Esophagus squamous epithelium (tissue), 5 donors: ENCODE results near the gene ITFG1. TPM values are rescaled to one million over a fixed set of nuclear protein-coding genes. Genes with fewer than 3 reads are reported as not detected.

Experiments
- DNase-seq: peaks from one replicate; lab custom pipeline; 2025; lab: John Stamatoyannopoulos, UW
- H3K27ac ChIP-seq, 4 donors: fragments of 200-600 bp; sonication (generic); one replicate each; pipeline ENCODE4 v1.5.1; 2016 to 2019; ENCODE audit warnings: mild to moderate bottlenecking in 1 of 4
- H3K27me3 ChIP-seq, 4 donors: fragments of 200-600 bp; sonication (generic); 1 replicate in 3 of 4; 2 replicates in 1 of 4; pipeline versions ENCODE4 v1.5.1 to v1.6.0; 2017 to 2021; ENCODE audit warnings: antibody characterized with exemption in 1 of 4
- H3K36me3 ChIP-seq, 3 donors: fragments of 200-600 bp; sonication (generic); one replicate each; pipeline ENCODE4 v1.5.1; 2016 to 2019
- H3K4me1 ChIP-seq, 3 donors: fragments of 200-600 bp; sonication (generic); one replicate each; pipeline ENCODE4 v1.5.1; 2017 to 2019
- H3K4me3 ChIP-seq, 4 donors: fragments of 200-600 bp; sonication (generic); 1 replicate in 3 of 4; 2 replicates in 1 of 4; pipeline ENCODE4 v1.5.1; 2016 to 2019; ENCODE audit warnings: mild to moderate bottlenecking in 2 of 4, moderate library complexity in 1 of 4
- H3K9me3 ChIP-seq, 3 donors: fragments of 200-600 bp; sonication (generic); one replicate each; pipeline ENCODE4 v1.5.1; 2016 to 2019
- POLR2A ChIP-seq, 4 donors: fragments of 450-650 bp; IDR thresholded peaks; one replicate each; pipeline ENCODE4 v1.6.1; 2017; ENCODE audit warnings: antibody characterized with exemption in 4 of 4, mild to moderate bottlenecking in 4 of 4, moderate library complexity in 3 of 4
- WGBS, 2 donors: methylation state at CpG; one replicate each; pipeline ENCODE4 v1.1.5; 2018; 5-methylcytosine and 5-hydroxymethylcytosine counted together
- intact Hi-C: fragments of 100-400 bp; cut with DNase I; formaldehyde crosslinking; loops from one replicate; pipeline ENCODE4 v1.15.0; 2022
- total RNA-seq, 4 donors: library from RNA; depleted of rRNA; stranded (reverse); fragments of >200 nt; gene quantifications; one replicate each; pipeline ENCODE4 v1.1.0, GENCODE V29; 2016
- TF ChIP-seq, protein P1 (sequence below), 6 experiments: fragments of 450-650 bp in 4 of 6; fragments of 200-600 bp in 2 of 6; sonication (generic) in 2 of 6; IDR thresholded peaks; one replicate each; pipeline ENCODE4 v1.5.1; 2016 to 2019; ENCODE audit warnings: antibody characterized with exemption in 6 of 6, mild to moderate bottlenecking in 4 of 6, moderate library complexity in 4 of 6
- donor health status: DM: yes; HTN: yes; CAD: no.

ITFG1 gene
- total RNA-seq, 4 donors from 2014 or later: 16.1 to 31.9 (median 26.4) TPM

- WGBS, 2 donors: 59 to 68% methylated on average over 9 to 10 of the region's 10 CpGs
- Histone ChIP-seq H3K9me3 (peaks cover 0 to 24% (median 17%) of the 10 kb centered on the region in 3 donors), H3K4me1 (peaks cover 0 to 18% (median 3%) of the 10 kb centered on the region in 3 donors), H3K4me3 (peak overlapping the region in 2 of 4 donors; percentile 10 to 44), H3K27ac (peak overlapping the region in 3 of 4 donors; percentile 73 to 81 (median 76)), H3K36me3 (peaks cover 0 to 32% (median 0%) of the 10 kb centered on the region in 3 donors), H3K27me3 (no peaks in the 10 kb centered on the region)
- intact Hi-C loops: no loop called here
- DNase-seq: peak; percentile 12
- TF ChIP-seq, protein P1, sequence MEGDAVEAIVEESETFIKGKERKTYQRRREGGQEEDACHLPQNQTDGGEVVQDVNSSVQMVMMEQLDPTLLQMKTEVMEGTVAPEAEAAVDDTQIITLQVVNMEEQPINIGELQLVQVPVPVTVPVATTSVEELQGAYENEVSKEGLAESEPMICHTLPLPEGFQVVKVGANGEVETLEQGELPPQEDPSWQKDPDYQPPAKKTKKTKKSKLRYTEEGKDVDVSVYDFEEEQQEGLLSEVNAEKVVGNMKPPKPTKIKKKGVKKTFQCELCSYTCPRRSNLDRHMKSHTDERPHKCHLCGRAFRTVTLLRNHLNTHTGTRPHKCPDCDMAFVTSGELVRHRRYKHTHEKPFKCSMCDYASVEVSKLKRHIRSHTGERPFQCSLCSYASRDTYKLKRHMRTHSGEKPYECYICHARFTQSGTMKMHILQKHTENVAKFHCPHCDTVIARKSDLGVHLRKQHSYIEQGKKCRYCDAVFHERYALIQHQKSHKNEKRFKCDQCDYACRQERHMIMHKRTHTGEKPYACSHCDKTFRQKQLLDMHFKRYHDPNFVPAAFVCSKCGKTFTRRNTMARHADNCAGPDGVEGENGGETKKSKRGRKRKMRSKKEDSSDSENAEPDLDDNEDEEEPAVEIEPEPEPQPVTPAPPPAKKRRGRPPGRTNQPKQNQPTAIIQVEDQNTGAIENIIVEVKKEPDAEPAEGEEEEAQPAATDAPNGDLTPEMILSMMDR (IDR thresholded peaks at IDR 0.05): no peak
- peak in 1 of 4 donors; percentile 44 for TF ChIP-seq POLR2A (IDR thresholded peaks at IDR 0.05)
These were observed 31.8 kb upstream of the ITFG1 start for GRCh38 chr16:47492428-47493377.

DNA sequence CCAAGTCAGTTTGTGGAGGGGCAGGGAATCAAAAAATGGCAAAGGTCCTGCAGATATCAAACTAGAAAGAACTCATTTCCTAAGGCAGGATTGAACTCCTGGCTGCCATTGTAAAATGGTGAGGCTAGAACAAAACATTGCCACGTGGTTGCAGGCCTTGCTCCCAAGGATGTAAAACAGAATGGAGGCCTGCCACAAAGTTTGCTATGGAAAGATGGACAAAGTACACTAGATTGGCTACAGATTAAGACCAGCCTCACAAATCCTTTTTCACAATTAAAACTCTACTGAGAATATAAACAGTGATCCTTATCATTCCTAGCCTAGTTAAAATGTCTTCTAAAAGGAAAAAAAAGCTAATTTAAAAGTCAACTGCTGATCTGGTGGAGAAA lies 31.2 kb upstream of the ITFG1 start:
- 60 to 70% methylated on average over 1 of the region's 1 CpG for WGBS, 2 donors
- H3K9me3 ChIP-seq: peaks cover 0 to 24% (median 17%) of the 10 kb centered on the region in 3 donors
- H3K36me3 ChIP-seq: peaks cover 0 to 31% (median 0%) of the 10 kb centered on the region in 3 donors
- no peaks in the 10 kb centered on the region for H3K27me3 ChIP-seq
- no peak for TF ChIP-seq POLR2A (IDR thresholded peaks at IDR 0.05)
- TF ChIP-seq, protein P1 (IDR thresholded peaks at IDR 0.05): no peak
- intact Hi-C loops: no loop called here
- no peak for DNase-seq
- H3K4me1 ChIP-seq: peaks cover 0 to 18% (median 3%) of the 10 kb centered on the region in 3 donors
- no peak overlapping the region for H3K4me3 ChIP-seq
- H3K27ac ChIP-seq: peak overlapping the region in 2 of 4 donors; percentile 73 to 76

- no peak for DNase-seq
- Histone ChIP-seq H3K27me3 (no peaks in the 10 kb centered on the region), H3K36me3 (peaks cover 0 to 31% (median 0%) of the 10 kb centered on the region in 3 donors), H3K9me3 (peaks cover 0 to 24% (median 17%) of the 10 kb centered on the region in 3 donors), H3K4me1 (peaks cover 0 to 18% (median 3%) of the 10 kb centered on the region in 3 donors), H3K4me3 (no peak overlapping the region), H3K27ac (no peak overlapping the region)
- intact Hi-C loops: no loop called here
- TF ChIP-seq POLR2A (IDR thresholded peaks at IDR 0.05): no peak
- TF ChIP-seq, protein P1 (IDR thresholded peaks at IDR 0.05): no peak
These were observed 29.6 kb upstream of the ITFG1 start for GRCh38 chr16:47490471-47490870.

DNA sequence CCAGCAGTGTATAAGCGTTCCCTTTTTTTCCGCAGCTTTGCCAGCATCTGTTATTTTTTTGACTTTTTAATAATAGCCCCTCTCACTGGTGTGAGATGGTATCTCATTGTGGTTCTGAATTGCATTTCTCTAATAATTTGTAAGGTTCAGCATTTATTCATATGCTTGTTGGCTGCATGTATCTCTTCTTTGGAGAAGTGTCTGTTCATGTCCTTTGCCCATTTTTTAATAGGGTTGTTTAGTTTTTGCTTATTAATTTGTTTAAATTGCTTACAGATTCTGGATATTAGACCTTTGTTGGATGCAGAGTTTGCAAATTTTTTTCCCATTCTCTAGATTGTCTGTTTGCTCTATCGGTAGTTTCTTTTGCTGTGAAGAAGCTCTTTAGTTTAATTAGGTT lies 27.2 kb upstream of the ITFG1 start:
- peaks cover 0 to 17% (median 3%) of the 10 kb centered on the region in 3 donors for H3K4me1 ChIP-seq
- H3K27ac ChIP-seq: no peak overlapping the region
- H3K36me3 ChIP-seq: peaks cover 0 to 31% (median 0%) of the 10 kb centered on the region in 3 donors
- no peak overlapping the region for H3K4me3 ChIP-seq
- intact Hi-C loops: no loop called here
- no peak for TF ChIP-seq POLR2A (IDR thresholded peaks at IDR 0.05)
- TF ChIP-seq, protein P1 (IDR thresholded peaks at IDR 0.05): no peak
- DNase-seq: no peak
- peaks cover 0 to 24% (median 17%) of the 10 kb centered on the region in 3 donors for H3K9me3 ChIP-seq
- no peaks in the 10 kb centered on the region for H3K27me3 ChIP-seq
- WGBS, 2 donors: 95 to 97% methylated on average over 3 of the region's 3 CpGs

- no peak for TF ChIP-seq POLR2A (IDR thresholded peaks at IDR 0.05)
- TF ChIP-seq, protein P1 (IDR thresholded peaks at IDR 0.05): no peak
These were observed 26.0 kb upstream of the ITFG1 start for GRCh38 chr16:47486856-47487255.

More at GRCh38 chr16:47486856-47487255, 26.0 kb upstream of the ITFG1 start:
- Histone ChIP-seq H3K27me3 (no peaks in the 10 kb centered on the region), H3K4me1 (peaks cover 0 to 9% (median 0%) of the 10 kb centered on the region in 3 donors), H3K4me3 (no peak overlapping the region), H3K9me3 (peaks cover 0 to 24% (median 17%) of the 10 kb centered on the region in 3 donors), H3K36me3 (peaks cover 0 to 31% (median 0%) of the 10 kb centered on the region in 3 donors), H3K27ac (no peak overlapping the region)
- intact Hi-C loops: no loop called here
- no peak for DNase-seq
